ENCODE data around the gene ASF1A.

DNA sequence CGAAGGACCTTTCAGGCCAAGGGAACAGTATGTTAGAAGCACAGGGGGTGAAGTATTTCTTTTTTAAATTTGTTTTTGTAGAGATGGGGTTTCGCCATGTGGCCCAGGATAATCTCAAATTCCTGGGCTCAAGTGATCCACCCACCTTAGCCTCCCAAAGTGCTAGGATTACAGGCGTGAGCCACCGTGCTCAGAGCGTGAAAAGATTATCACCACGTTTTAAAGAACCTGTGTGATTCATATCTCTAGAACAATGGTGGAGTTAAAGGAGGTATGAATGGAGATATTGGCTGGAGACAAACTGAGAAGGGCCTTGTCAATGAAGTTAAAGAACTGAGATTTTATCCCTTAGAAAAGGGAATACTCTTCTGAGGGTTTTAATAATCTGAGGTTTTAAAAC is 9.7 kb downstream of the ASF1A start:
- TF ChIP-seq POLR2A (IDR thresholded peaks at IDR 0.05; ENCODE audit: low read depth, low read length): no peak
- no peak for TF ChIP-seq POLR2AphosphoS5 (IDR thresholded peaks at IDR 0.05; ENCODE audit: low read depth, low read length)
- TF ChIP-seq TAF1 (IDR thresholded peaks at IDR 0.05; ENCODE audit: borderline replicate concordance, low read depth, low read length): no peak

Measured in GM12892 (cell line).